MM.1S (cell line): ENCODE measurements around the gene HSPA9.

Experiments used
- CTCF ChIP-seq: fragments of 300-600 bp; sonication (generic); IDR thresholded peaks from 2 replicates; pipeline ENCODE4 v1.5.1; 2016; ENCODE audit warnings: antibody characterized with exemption, low read length, mixed read lengths
- EZH2 ChIP-seq: fragments of 300-600 bp; sonication (generic); optimal IDR thresholded peaks from 2 replicates; pipeline ENCODE3; 2017; ENCODE audit warnings: low read depth, mild to moderate bottlenecking, antibody characterized with exemption, low read length, mixed read lengths
- EZH2phosphoT487 ChIP-seq: fragments of 300-600 bp; sonication (generic); IDR thresholded peaks from 2 replicates; pipeline ENCODE4 v1.6.1; 2018; ENCODE audit warnings: antibody characterized with exemption, low read length

- TF ChIP-seq CTCF: no peak
- no peak for TF ChIP-seq EZH2phosphoT487
- no peak for TF ChIP-seq EZH2
These were observed 31.3 kb upstream of the HSPA9 start for GRCh38 chr5:138606378-138607064.
